Right atrium auricular region (tissue), 2 donors: ENCODE measurements around the gene DIPK1A. TPM values are rescaled to one million over a fixed set of nuclear protein-coding genes. Genes with fewer than 3 reads are reported as not detected.

Source experiments
- DNase-seq: peaks from one replicate; pipeline ENCODE4 v3.0.0-alpha.2; 2019; ENCODE audit warnings: low spot score
- H3K27ac ChIP-seq, 2 donors: fragments of 200-600 bp; sonication (generic); 1 replicate in 1 of 2; 2 replicates in 1 of 2; pipeline ENCODE4 v1.5.1; 2016 to 2019
- H3K27me3 ChIP-seq, 2 donors: fragments of 200-600 bp; sonication (generic); one replicate each; pipeline versions ENCODE4 v1.5.1 to v1.6.0; 2017 to 2019
- H3K36me3 ChIP-seq: fragments of 200-600 bp; sonication (generic); one replicate; pipeline ENCODE4 v1.5.1; 2016
- H3K4me1 ChIP-seq, 2 donors: fragments of 200-600 bp; sonication (generic); one replicate each; pipeline versions ENCODE4 v1.5.1 to v1.6.0; 2017 to 2019
- H3K4me3 ChIP-seq, 2 donors: fragments of 200-600 bp; sonication (generic); 1 replicate in 1 of 2; 2 replicates in 1 of 2; pipeline ENCODE4 v1.5.1; 2017 to 2019; ENCODE audit warnings: mild to moderate bottlenecking in 1 of 2, moderate library complexity in 1 of 2
- H3K9me3 ChIP-seq, 2 donors: fragments of 200-600 bp; sonication (generic); one replicate each; pipeline ENCODE4 v1.5.1; 2019
- total RNA-seq, 2 donors: library from RNA; depleted of rRNA; stranded (reverse); fragments of >200 nt; gene quantifications; one replicate each; pipeline ENCODE4 v1.1.0, GENCODE V29; 2016
- TF ChIP-seq, protein P1 (sequence below), 2 donors: fragments of 200-600 bp; sonication (generic); IDR thresholded peaks; one replicate each; pipeline ENCODE4 v1.5.1; 2019; ENCODE audit warnings: antibody characterized with exemption in 2 of 2

DIPK1A gene
- total RNA-seq, 2 donors from 2014 or later = 5.9 to 7.9 TPM

DNA sequence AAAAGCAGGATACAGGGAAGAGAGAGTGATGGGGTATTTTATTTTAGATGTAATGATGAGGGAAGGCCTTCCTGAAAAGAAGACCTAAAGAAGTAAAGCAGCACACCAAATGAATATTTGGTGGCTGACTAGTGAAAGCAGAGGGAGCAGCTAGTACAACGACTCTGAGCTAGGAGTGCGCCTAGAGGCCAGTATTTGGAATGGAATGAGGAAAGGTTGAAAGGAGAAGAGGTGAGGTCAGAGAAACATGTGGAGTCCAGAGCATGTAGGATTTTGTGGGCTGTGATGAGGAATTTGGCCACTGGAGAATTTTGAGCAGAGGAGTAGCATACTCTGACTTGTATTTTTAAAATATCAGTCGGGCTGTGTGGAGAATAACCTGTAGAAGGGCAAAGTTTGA lies 141.2 kb downstream of the DIPK1A start:
- TF ChIP-seq, protein P1, sequence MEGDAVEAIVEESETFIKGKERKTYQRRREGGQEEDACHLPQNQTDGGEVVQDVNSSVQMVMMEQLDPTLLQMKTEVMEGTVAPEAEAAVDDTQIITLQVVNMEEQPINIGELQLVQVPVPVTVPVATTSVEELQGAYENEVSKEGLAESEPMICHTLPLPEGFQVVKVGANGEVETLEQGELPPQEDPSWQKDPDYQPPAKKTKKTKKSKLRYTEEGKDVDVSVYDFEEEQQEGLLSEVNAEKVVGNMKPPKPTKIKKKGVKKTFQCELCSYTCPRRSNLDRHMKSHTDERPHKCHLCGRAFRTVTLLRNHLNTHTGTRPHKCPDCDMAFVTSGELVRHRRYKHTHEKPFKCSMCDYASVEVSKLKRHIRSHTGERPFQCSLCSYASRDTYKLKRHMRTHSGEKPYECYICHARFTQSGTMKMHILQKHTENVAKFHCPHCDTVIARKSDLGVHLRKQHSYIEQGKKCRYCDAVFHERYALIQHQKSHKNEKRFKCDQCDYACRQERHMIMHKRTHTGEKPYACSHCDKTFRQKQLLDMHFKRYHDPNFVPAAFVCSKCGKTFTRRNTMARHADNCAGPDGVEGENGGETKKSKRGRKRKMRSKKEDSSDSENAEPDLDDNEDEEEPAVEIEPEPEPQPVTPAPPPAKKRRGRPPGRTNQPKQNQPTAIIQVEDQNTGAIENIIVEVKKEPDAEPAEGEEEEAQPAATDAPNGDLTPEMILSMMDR (IDR thresholded peaks at IDR 0.05) = no peak
- no peaks in the 10 kb centered on the region for H3K9me3 ChIP-seq
- no peak overlapping the region for H3K27ac ChIP-seq
- no peak for DNase-seq
- no peaks in the 10 kb centered on the region for H3K27me3 ChIP-seq
- H3K4me1 ChIP-seq = no peaks in the 10 kb centered on the region
- H3K36me3 ChIP-seq = no peaks in the 10 kb centered on the region
- H3K4me3 ChIP-seq = no peak overlapping the region

DNA sequence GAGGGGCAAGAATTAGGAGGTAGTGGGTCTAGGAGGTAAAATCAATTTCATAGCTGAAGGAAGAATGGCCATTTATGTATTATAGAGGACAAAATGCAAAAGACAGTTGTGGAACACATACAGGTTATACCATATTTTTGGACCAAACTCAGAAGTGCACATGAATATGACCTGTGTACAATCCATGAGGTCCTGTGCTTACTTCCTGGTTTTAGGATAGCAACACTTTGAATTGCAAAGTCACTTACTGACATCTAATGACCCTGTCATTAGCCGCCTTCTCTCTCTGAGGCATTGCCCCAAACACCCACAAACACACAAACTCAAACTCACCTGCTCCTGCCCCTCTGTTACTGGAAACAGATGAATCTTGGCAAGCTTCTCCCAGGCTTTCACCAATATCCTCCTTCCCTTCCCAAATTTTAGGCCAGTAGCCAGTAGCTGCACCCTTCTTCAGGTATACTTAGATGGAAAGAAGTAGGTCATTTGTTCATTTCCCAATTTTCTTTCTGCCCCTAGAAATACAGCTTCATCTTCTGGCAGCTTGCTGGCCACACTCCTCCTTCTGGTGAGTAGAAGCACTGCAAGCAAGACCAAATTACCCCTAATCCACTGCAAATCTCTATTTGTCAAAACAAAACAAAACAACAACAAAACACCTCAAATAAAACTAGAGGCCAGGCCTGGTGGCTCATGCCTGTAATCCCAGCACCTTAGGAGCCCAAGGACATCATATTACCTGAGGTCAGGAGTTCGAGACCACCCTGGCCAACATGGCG lies 143.1 kb downstream of the DIPK1A start:
- TF ChIP-seq, protein P1 (IDR thresholded peaks at IDR 0.05) = peak; percentile 64 to 78
- H3K27me3 ChIP-seq = no peaks in the 10 kb centered on the region
- DNase-seq = no peak
- no peaks in the 10 kb centered on the region for H3K9me3 ChIP-seq
- no peak overlapping the region for H3K4me3 ChIP-seq
- no peak overlapping the region for H3K27ac ChIP-seq
- no peaks in the 10 kb centered on the region for H3K4me1 ChIP-seq
- H3K36me3 ChIP-seq = no peaks in the 10 kb centered on the region

DNA sequence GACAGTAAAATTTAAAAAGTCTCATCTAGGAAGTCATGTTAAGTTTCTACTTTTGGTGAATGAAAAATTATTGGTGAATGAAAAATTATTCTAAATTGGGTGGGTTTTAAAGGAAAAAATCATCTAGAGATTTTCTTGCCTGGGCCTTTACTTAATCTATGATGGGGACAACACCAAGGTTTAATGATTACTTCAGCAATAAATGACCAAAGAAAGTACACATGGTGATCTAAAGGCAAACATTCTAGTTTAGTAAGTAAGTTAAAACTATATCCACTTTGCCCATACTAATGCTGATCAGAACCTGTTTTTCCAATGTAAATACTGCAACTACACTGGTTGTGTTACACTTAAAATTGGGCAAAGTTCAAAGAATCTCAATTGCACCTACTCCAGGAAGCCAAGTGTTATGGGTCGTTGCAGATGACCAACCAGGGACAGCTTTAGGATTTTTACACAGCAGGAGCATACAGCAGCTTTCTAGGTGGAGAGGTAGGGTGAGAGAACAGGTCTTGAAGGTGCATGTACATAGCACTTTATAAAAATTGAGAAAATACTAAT lies 144.0 kb downstream of the DIPK1A start:
- no peaks in the 10 kb centered on the region for H3K36me3 ChIP-seq
- no peaks in the 10 kb centered on the region for H3K4me1 ChIP-seq
- H3K9me3 ChIP-seq = no peaks in the 10 kb centered on the region
- no peak overlapping the region for H3K27ac ChIP-seq
- H3K27me3 ChIP-seq = no peaks in the 10 kb centered on the region
- TF ChIP-seq, protein P1 (IDR thresholded peaks at IDR 0.05) = no peak
- DNase-seq = no peak
- H3K4me3 ChIP-seq = no peak overlapping the region

DNA sequence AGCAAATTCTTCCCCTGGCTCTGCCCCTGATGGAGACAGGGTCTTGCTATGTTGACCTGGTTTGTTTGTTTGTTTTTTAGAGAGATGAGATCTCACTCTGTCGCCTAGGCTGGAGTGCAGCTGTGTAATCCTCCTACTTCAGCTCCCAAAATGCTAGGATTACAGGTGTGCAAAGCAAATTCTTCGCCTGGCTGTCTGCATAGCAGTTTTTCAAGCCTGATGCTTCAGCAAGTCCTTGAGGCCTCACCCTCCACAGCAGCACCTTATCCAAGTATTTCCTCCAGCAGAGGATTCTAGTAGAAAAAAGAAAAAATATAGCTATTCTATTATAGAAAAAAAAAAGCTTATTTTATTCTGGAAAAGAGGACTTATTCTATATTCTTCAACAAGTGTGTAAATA lies 144.5 kb downstream of the DIPK1A start:
- Histone ChIP-seq H3K4me3 (no peak overlapping the region), H3K27me3 (no peaks in the 10 kb centered on the region), H3K27ac (no peak overlapping the region), H3K9me3 (no peaks in the 10 kb centered on the region), H3K36me3 (no peaks in the 10 kb centered on the region), H3K4me1 (no peaks in the 10 kb centered on the region)
- DNase-seq = no peak
- TF ChIP-seq, protein P1 (IDR thresholded peaks at IDR 0.05) = no peak

DNA sequence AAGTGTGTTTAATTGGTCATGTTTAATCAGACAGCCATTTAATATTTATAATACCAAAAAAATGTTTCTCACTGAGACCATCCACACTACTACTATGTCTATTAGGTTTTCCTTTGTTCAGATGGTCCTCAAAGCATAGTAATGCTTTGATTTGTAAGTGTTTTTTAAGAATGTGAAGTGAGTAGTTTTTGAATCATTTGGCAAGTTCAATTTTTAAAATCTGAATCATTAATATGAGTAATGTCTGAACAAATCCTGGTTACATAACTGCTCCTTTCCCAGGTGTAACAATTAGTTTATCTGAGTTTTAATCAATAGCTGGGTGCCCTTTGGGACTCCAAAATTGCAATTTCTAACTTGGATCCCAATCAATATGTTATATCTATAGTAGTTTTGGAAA lies 152.9 kb downstream of the DIPK1A start:
- Histone ChIP-seq H3K27me3 (no peaks in the 10 kb centered on the region), H3K9me3 (no peaks in the 10 kb centered on the region), H3K36me3 (no peaks in the 10 kb centered on the region), H3K4me1 (peaks cover 0 to 16% of the 10 kb centered on the region in 2 donors), H3K4me3 (no peak overlapping the region), H3K27ac (no peak overlapping the region)
- TF ChIP-seq, protein P1 (IDR thresholded peaks at IDR 0.05) = no peak
- DNase-seq = no peak
